Nephron progenitor cell (in vitro differentiated cells): ENCODE data around the gene DLX5.

Experiments used
- DNase-seq: peaks from one replicate; pipeline ENCODE4 v3.0.0; 2021
- H3K27ac Mint-ChIP-seq: 2 replicates; pipeline ENCODE4 v1.8.0; 2021; ENCODE audit warnings: mild to moderate bottlenecking, moderate library complexity, mixed read lengths
- H3K27me3 Mint-ChIP-seq: 2 replicates; pipeline ENCODE4 v1.8.0; 2021; ENCODE audit warnings: mild to moderate bottlenecking, low read depth, mixed read lengths; ENCODE audit not compliant: poor library complexity
- H3K36me3 Mint-ChIP-seq: 2 replicates; pipeline ENCODE4 v1.8.0; 2021; ENCODE audit warnings: low read depth, mixed read lengths
- H3K4me1 Mint-ChIP-seq: 2 replicates; pipeline ENCODE4 v1.8.0; 2021; ENCODE audit warnings: mixed read lengths
- H3K4me3 Mint-ChIP-seq: 2 replicates; pipeline ENCODE4 v1.8.0; 2021; ENCODE audit warnings: mild to moderate bottlenecking, moderate library complexity, mixed read lengths
- H3K9me3 Mint-ChIP-seq: 2 replicates; pipeline ENCODE4 v1.8.0; 2021; ENCODE audit warnings: mild to moderate bottlenecking, moderate library complexity, mixed read lengths
- TF ChIP-seq, protein P1 (sequence below): fragments of 200-600 bp; sonication (generic); IDR thresholded peaks from 2 replicates; pipeline ENCODE4 v1.5.0; 2021; ENCODE audit warnings: antibody characterized with exemption

Gene DLX5

DNA sequence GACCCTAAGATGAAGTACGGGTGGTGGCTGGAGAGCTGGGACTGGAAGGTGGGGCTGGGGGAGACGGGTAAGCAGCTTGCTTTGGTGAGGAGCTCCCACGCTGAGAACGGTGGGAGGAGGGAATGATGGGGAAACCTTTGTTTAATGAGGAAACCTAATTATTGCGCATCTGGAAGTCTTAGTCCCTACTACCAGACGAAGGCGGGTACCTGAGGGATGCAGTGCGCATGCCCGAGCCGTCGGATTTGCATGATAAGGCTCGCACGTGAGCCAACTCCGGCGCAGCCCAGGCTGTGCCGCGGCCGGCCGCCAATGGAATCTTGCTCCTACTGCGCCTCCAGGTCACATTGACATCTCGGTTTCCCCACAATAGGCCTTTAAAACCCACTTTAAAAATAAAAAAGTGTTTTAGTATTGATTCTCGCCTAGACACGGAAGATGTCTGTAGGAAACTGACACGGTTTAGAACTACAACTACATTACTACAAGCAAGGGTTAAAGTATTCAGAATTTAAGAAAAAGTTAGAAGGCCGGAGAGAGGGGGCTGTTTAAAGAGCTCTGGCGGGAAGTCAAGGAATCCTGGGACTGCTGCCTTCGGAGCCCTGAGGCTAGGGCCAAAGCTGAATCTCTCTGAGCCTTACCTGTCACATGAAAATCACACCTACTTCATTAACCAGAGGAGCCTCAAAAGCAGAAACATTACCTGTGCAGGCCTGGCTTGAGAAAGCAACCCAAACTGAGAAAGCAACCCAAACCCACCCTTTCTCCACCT, 31.4 kb downstream of the DLX5 start:
- Mint-ChIP-seq H3K9me3 (peaks cover 23% of the 10 kb centered on the region), H3K27me3 (peaks cover 100% of the 10 kb centered on the region), H3K36me3 (no peaks in the 10 kb centered on the region), H3K27ac (no peak overlapping the region), H3K4me1 (peaks cover 7% of the 10 kb centered on the region), H3K4me3 (no peak overlapping the region)
- TF ChIP-seq, protein P1, sequence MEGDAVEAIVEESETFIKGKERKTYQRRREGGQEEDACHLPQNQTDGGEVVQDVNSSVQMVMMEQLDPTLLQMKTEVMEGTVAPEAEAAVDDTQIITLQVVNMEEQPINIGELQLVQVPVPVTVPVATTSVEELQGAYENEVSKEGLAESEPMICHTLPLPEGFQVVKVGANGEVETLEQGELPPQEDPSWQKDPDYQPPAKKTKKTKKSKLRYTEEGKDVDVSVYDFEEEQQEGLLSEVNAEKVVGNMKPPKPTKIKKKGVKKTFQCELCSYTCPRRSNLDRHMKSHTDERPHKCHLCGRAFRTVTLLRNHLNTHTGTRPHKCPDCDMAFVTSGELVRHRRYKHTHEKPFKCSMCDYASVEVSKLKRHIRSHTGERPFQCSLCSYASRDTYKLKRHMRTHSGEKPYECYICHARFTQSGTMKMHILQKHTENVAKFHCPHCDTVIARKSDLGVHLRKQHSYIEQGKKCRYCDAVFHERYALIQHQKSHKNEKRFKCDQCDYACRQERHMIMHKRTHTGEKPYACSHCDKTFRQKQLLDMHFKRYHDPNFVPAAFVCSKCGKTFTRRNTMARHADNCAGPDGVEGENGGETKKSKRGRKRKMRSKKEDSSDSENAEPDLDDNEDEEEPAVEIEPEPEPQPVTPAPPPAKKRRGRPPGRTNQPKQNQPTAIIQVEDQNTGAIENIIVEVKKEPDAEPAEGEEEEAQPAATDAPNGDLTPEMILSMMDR, result no peak
- no peak for DNase-seq

DNA sequence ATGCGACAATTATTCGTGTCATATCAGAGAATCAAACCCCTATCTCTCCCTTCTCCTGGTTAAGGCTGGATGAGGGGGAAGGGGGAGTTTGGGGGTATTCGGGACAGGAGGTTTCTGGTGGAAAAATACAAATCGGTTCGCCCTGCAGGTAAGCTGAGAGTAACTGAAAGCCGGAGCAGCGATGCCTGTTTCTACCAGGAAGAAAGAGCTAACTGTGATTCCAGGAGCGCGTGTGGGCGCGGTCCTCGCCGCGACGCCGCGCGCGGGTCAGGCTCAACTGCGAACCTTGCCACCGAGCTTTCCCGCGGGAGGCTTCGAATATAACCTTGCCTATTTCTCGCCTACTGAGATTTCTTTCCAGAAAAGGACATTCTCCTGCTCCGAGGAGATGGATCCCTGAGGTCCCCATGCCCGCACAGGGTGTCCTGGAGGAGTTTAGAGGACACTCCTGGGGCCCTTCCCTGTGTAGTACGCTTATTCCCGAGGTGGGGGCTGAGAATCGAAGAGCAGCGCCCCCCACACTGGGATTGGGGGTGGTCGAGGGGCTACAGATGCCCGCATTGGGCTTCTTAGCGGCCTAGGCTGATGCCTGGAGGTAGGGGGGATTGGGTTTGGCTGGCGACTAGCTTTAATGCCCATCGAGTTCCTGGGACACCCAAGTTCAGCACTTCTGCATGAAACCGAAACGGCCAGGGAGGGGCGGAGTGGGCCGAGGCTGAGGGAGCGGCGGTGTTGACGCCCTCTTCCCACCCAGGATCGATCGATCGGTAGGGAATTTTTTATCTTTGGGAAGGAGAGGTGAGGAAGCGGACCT, 32.2 kb downstream of the DLX5 start:
- Mint-ChIP-seq H3K36me3 (no peaks in the 10 kb centered on the region), H3K4me3 (no peak overlapping the region), H3K27me3 (peaks cover 100% of the 10 kb centered on the region), H3K27ac (no peak overlapping the region), H3K4me1 (peaks cover 7% of the 10 kb centered on the region), H3K9me3 (peaks cover 23% of the 10 kb centered on the region)
- DNase-seq, result no peak
- TF ChIP-seq, protein P1, result no peak

DNA sequence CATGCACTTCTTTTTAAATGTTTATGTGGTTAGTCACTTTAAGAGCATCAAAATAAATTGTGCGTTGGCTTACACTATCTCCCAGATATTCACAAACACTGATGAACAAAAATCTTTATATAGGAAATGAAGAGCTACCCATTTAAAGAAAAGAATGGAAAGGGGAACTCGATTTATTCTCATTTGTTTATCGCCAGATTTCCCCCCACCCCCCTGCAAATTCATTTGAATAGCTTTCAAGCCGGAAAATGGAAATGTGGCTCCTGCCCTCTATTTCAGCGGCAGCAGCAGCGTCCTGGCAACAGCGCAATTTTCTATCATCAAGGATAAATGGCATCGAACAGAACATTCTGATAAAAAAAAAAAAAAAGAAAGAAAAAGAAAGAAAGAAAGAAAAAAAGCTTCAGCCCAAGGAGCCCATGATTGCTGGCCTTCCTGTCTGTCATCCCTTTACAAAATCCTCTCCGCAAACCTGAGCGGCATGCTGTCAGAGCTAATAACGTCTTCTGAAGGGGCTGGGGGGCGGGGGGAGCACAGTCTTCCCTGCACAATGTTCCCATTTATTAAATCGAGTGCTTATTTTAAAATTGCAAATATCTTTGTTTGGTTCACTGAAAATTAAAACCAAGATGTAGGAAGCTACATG, 33.0 kb downstream of the DLX5 start:
- Mint-ChIP-seq H3K9me3 (peaks cover 23% of the 10 kb centered on the region), H3K27me3 (peaks cover 100% of the 10 kb centered on the region), H3K4me3 (no peak overlapping the region), H3K27ac (no peak overlapping the region), H3K4me1 (peaks cover 4% of the 10 kb centered on the region), H3K36me3 (no peaks in the 10 kb centered on the region)
- TF ChIP-seq, protein P1, result no peak
- no peak for DNase-seq

DNA sequence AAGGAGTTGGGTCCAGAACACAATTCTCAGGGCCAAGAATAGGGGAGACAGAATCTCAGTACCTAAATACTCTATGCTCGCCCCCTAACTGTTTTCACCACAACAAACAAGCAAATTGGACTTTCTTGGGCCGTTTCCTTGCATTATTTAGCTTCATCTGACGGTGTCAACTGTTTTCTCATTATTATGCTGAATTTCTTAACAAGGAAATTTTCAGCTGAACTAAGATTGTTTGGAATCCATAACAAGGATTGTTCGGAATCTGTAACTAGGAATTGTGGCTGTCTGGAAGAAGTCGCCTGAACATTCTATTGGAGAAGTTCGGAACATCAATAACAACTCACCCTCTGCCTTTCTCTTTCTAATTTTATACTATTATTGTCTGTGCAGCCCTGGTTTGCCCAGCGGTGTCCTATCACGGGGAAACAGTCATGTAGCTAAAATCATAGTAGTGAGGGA, 34.7 kb downstream of the DLX5 start:
- DNase-seq, result no peak
- H3K4me1 Mint-ChIP-seq, result no peaks in the 10 kb centered on the region
- no peak overlapping the region for H3K4me3 Mint-ChIP-seq
- no peaks in the 10 kb centered on the region for H3K36me3 Mint-ChIP-seq
- TF ChIP-seq, protein P1, result no peak
- H3K27me3 Mint-ChIP-seq, result peaks cover 100% of the 10 kb centered on the region
- no peak overlapping the region for H3K27ac Mint-ChIP-seq
- peaks cover 20% of the 10 kb centered on the region for H3K9me3 Mint-ChIP-seq

DNA sequence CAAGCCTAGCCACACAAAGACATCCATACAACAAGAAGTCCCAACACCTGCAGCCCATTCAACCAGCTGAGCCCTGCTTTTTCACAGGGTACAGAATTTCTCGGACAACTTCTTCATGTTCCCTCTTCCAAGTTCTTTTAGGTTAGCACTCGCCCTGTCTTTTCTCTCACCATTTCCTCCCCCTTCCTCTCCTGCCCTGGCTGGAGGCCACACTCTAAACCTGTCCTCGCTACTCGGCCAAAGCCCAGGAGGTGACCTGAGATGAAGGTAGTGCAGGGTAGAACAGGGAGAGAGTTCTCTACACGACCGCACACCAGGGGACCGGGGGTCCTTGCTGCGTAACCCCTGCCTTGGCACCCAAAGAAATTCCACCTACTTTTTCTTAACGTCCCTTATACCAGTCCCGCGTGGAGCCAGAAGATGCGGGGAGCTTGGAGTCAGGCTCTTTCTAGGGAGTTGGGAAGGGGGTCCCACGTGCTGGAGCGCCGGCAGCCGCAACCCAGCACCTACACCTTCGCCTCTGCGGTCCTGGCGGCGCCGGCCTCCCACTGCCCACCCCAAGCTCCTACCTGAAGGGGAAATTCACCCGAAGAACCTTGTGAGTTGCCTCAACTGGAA, 35.3 kb downstream of the DLX5 start:
- Mint-ChIP-seq H3K27ac (no peak overlapping the region), H3K9me3 (peaks cover 24% of the 10 kb centered on the region), H3K4me3 (no peak overlapping the region), H3K36me3 (no peaks in the 10 kb centered on the region), H3K4me1 (no peaks in the 10 kb centered on the region), H3K27me3 (peaks cover 100% of the 10 kb centered on the region)
- no peak for DNase-seq
- TF ChIP-seq, protein P1, result no peak
